PC-9 (cell line): ENCODE measurements around the gene WDR37. TPM values are rescaled to one million over a fixed set of nuclear protein-coding genes. Genes with fewer than 3 reads are reported as not detected.
"Not testable (repeated sequence)": the region's sequence is repeated elsewhere in the genome, so short reads cannot be mapped to it uniquely, and the experiment has no call there.

Experiments
- BruUV-seq: library from RNA; stranded (reverse); fragments of 400-500 nt; replicated peaks from 2 replicates; lab custom pipeline; 2021; lab: Mats Ljungman, UMichigan
- CTCF ChIA-PET: fragments of 300-600 bp; sonication (Branson Sonifier 250); formaldehyde crosslinking; loops from one replicate; lab custom pipeline; 2022; ENCODE audit warnings: antibody characterized with exemption; lab: Charles Lee
- POLR2A ChIA-PET: fragments of 300-600 bp; sonication (Branson Sonifier 250); formaldehyde crosslinking; loops from one replicate; lab custom pipeline; 2022; ENCODE audit warnings: antibody characterized with exemption; ENCODE audit not compliant: unreplicated experiment; lab: Charles Lee
- DNase-seq, 2 experiments: peaks; one replicate each; pipeline versions ENCODE4 v3.0.0 to v3.0.0-alpha.2; 2015 to 2022; ENCODE audit warnings: mixed read lengths in 1 of 2
- H2AFZ ChIP-seq: fragments of 200-600 bp; sonication (generic); 2 replicates; pipeline ENCODE4 v1.8.1; 2017; ENCODE audit warnings: antibody characterized with exemption
- H3F3A ChIP-seq: fragments of 200-600 bp; sonication (generic); 2 replicates; pipeline ENCODE4 v1.8.1; 2017; ENCODE audit warnings: antibody characterized with exemption, mild to moderate bottlenecking, low read depth; ENCODE audit not compliant: insufficient read depth
- H3K27ac ChIP-seq: fragments of 200-600 bp; sonication (generic); 2 replicates; pipeline ENCODE4 v1.6.1; 2016; ENCODE audit warnings: mixed run types
- H3K27me3 ChIP-seq: fragments of 200-600 bp; sonication (generic); 2 replicates; pipeline ENCODE4 v1.6.1; 2016; ENCODE audit warnings: low read depth, mixed run types; ENCODE audit not compliant: insufficient read depth
- H3K36me3 ChIP-seq: fragments of 200-600 bp; sonication (generic); 2 replicates; pipeline ENCODE4 v1.6.1; 2016; ENCODE audit warnings: low read depth, mixed run types
- H3K4me1 ChIP-seq: fragments of 200-600 bp; sonication (generic); replicated peaks from 2 replicates; pipeline ENCODE4 v1.6.1; 2016; ENCODE audit warnings: mixed run types; ENCODE audit not compliant: insufficient read depth
- H3K4me2 ChIP-seq: fragments of 200-600 bp; sonication (generic); 2 replicates; pipeline ENCODE4 v1.6.1; 2017; ENCODE audit warnings: mixed run types
- H3K4me3 ChIP-seq: fragments of 200-600 bp; sonication (generic); 2 replicates; pipeline ENCODE4 v1.6.1; 2016; ENCODE audit warnings: mixed run types
- H3K79me2 ChIP-seq: fragments of 200-600 bp; sonication (generic); 2 replicates; pipeline ENCODE4 v1.6.1; 2017; ENCODE audit warnings: low read depth, mixed run types
- H3K9me2 ChIP-seq: fragments of 200-600 bp; sonication (generic); 2 replicates; pipeline ENCODE4 v1.8.1; 2017; ENCODE audit warnings: mild to moderate bottlenecking; ENCODE audit not compliant: insufficient read depth
- H3K9me3 ChIP-seq: fragments of 200-600 bp; sonication (generic); 2 replicates; pipeline ENCODE4 v1.8.1; 2016; ENCODE audit warnings: low read depth; ENCODE audit not compliant: insufficient read depth
- H4K20me1 ChIP-seq: fragments of 200-600 bp; sonication (generic); 2 replicates; pipeline ENCODE4 v1.8.1; 2017; ENCODE audit not compliant: insufficient read depth
- CTCF ChIP-seq: fragments of 200-600 bp; sonication (generic); conservative IDR thresholded peaks from 2 replicates; pipeline ENCODE4 v1.6.1; 2017; ENCODE audit warnings: mixed run types, antibody characterized with exemption, mild to moderate bottlenecking, moderate library complexity
- EZH2 ChIP-seq: fragments of 200-600 bp; sonication (generic); IDR thresholded peaks from 2 replicates; pipeline ENCODE4 v1.8.0; 2017; ENCODE audit warnings: antibody characterized with exemption, low read depth
- intact Hi-C: fragments of 100-400 bp; cut with micrococcal nuclease; formaldehyde crosslinking; loops from one replicate; pipeline ENCODE4 v1.10.0; 2022; ENCODE audit not compliant: unreplicated experiment
- total RNA-seq: library from RNA; stranded (reverse); gene quantifications from 2 replicates; pipeline ENCODE4 v1.2.3, GENCODE V29; 2021

Gene WDR37
- total RNA-seq, 1 experiment from 2014 or later: 12.3 TPM

- no peak for DNase-seq
- no peaks in the 10 kb centered on the region for H3K4me1 ChIP-seq
- no peak overlapping the region for H2AFZ ChIP-seq
- TF ChIP-seq EZH2: no peak
- no peak for TF ChIP-seq CTCF
- BruUV-seq: no TSS peak
- no peak overlapping the region for H3K4me2 ChIP-seq
- no peak overlapping the region for H3K4me3 ChIP-seq
- H3F3A ChIP-seq: peaks cover 2% of the 10 kb centered on the region; the same call in 1 of the 2 replicates
- H3K9me2 ChIP-seq: no peaks in the 10 kb centered on the region
- no peaks in the 10 kb centered on the region for H3K79me2 ChIP-seq
- no peaks in the 10 kb centered on the region for H4K20me1 ChIP-seq
- ChIA-PET CTCF (interaction anchor here (0.6 kb wide), 1 partner anchor 9 kb away, joined by 3 read pairs; no protein-coding TSS in a partner anchor), POLR2A (no interaction called here)
- intact Hi-C loops: no loop called here
- H3K27ac ChIP-seq: no peak overlapping the region
- H3K36me3 ChIP-seq: no peaks in the 10 kb centered on the region
- no peaks in the 10 kb centered on the region for H3K9me3 ChIP-seq
- H3K27me3 ChIP-seq: no peaks in the 10 kb centered on the region
Measured at GRCh38 chr10:1035201-1035600, 21.0 kb upstream of the WDR37 start.

- ChIA-PET POLR2A (interaction anchor here (0.6 to 0.8 kb wide), 2 partner anchors 12 to 105 kb away, joined by 3 to 4 read pairs; partner anchors contain the start of genes IDI1 and LARP4B), CTCF (no interaction called here)
- Histone ChIP-seq H4K20me1 (no peaks in the 10 kb centered on the region), H3K4me1 (no peaks in the 10 kb centered on the region), H3F3A (peaks cover 8% of the 10 kb centered on the region), H3K4me3 (no peak overlapping the region), H2AFZ (no peak overlapping the region), H3K36me3 (0 out of 2 replicates have a peak, but pooled peaks cover 4% of the 10 kb centered on the region), H3K4me2 (no peak overlapping the region), H3K27ac (no peak overlapping the region), H3K79me2 (no peaks in the 10 kb centered on the region), H3K9me2 (no peaks in the 10 kb centered on the region), H3K9me3 (no peaks in the 10 kb centered on the region), H3K27me3 (no peaks in the 10 kb centered on the region)
- TF ChIP-seq CTCF: no peak
- no peak for TF ChIP-seq EZH2
- intact Hi-C loops: no loop called here
- no TSS peak for BruUV-seq
- peak; percentile 49 to 51 for DNase-seq
Measured at GRCh38 chr10:1036341-1036791, 19.8 kb upstream of the WDR37 start.

GRCh38 chr10:1037098-1037497, 19.1 kb upstream of the WDR37 start:
- H4K20me1 ChIP-seq: no peaks in the 10 kb centered on the region
- H3K4me2 ChIP-seq: no peak overlapping the region
- 0 out of 2 replicates have a peak, but pooled peaks cover 4% of the 10 kb centered on the region for H3K36me3 ChIP-seq
- no TSS peak for BruUV-seq
- H3K9me2 ChIP-seq: no peaks in the 10 kb centered on the region
- no peaks in the 10 kb centered on the region for H3K4me1 ChIP-seq
- no peak overlapping the region for H3K4me3 ChIP-seq
- DNase-seq: no peak
- POLR2A ChIA-PET: no interaction called here
- peaks cover 12% of the 10 kb centered on the region for H3F3A ChIP-seq
- no peaks in the 10 kb centered on the region for H3K27me3 ChIP-seq
- no peak overlapping the region for H2AFZ ChIP-seq
- no peak overlapping the region for H3K27ac ChIP-seq
- CTCF ChIA-PET: no interaction called here
- no peaks in the 10 kb centered on the region for H3K79me2 ChIP-seq
- no peak for TF ChIP-seq EZH2
- no peak for TF ChIP-seq CTCF
- intact Hi-C loops: no loop called here
- no peaks in the 10 kb centered on the region for H3K9me3 ChIP-seq

- POLR2A ChIA-PET, H3K36me3 ChIP-seq, H3K9me2 ChIP-seq, H3K4me3 ChIP-seq, H3K79me2 ChIP-seq, H3K4me2 ChIP-seq, H3K9me3 ChIP-seq, H4K20me1 ChIP-seq, BruUV-seq, H2AFZ ChIP-seq, H3K27me3 ChIP-seq, intact Hi-C loops, H3K4me1 ChIP-seq, DNase-seq, H3K27ac ChIP-seq, CTCF ChIA-PET: not testable (repeated sequence)
- peaks cover 13% of the 10 kb centered on the region for H3F3A ChIP-seq
Measured at GRCh38 chr10:1038769-1039168, 17.4 kb upstream of the WDR37 start.
